Rectal smooth muscle tissue (tissue), 1 donor: ENCODE results near the gene LIFR.
"Not testable (repeated sequence)": the region's sequence is repeated elsewhere in the genome, so short reads cannot be mapped to it uniquely, and the experiment has no call there.

Source experiments
- H3K27ac ChIP-seq: one replicate; pipeline ENCODE4 v1.7.0; 2013; ENCODE audit warnings: low read depth, low read length, inconsistent platforms
- H3K27me3 ChIP-seq: one replicate; pipeline ENCODE4 v1.7.0; 2013; ENCODE audit warnings: low read length; ENCODE audit not compliant: control insufficient read depth, insufficient read depth
- H3K36me3 ChIP-seq: one replicate; pipeline ENCODE4 v1.7.0; 2013; ENCODE audit warnings: low read length; ENCODE audit not compliant: control insufficient read depth, insufficient read depth
- H3K4me1 ChIP-seq: one replicate; pipeline ENCODE4 v1.7.0; 2013; ENCODE audit warnings: low read length; ENCODE audit not compliant: control insufficient read depth, insufficient read depth
- H3K4me3 ChIP-seq: one replicate; pipeline ENCODE4 v1.7.0; 2013; ENCODE audit warnings: low read length
- H3K9ac ChIP-seq: one replicate; pipeline ENCODE4 v1.7.0; 2013; ENCODE audit warnings: low read length

The LIFR gene, protein sequence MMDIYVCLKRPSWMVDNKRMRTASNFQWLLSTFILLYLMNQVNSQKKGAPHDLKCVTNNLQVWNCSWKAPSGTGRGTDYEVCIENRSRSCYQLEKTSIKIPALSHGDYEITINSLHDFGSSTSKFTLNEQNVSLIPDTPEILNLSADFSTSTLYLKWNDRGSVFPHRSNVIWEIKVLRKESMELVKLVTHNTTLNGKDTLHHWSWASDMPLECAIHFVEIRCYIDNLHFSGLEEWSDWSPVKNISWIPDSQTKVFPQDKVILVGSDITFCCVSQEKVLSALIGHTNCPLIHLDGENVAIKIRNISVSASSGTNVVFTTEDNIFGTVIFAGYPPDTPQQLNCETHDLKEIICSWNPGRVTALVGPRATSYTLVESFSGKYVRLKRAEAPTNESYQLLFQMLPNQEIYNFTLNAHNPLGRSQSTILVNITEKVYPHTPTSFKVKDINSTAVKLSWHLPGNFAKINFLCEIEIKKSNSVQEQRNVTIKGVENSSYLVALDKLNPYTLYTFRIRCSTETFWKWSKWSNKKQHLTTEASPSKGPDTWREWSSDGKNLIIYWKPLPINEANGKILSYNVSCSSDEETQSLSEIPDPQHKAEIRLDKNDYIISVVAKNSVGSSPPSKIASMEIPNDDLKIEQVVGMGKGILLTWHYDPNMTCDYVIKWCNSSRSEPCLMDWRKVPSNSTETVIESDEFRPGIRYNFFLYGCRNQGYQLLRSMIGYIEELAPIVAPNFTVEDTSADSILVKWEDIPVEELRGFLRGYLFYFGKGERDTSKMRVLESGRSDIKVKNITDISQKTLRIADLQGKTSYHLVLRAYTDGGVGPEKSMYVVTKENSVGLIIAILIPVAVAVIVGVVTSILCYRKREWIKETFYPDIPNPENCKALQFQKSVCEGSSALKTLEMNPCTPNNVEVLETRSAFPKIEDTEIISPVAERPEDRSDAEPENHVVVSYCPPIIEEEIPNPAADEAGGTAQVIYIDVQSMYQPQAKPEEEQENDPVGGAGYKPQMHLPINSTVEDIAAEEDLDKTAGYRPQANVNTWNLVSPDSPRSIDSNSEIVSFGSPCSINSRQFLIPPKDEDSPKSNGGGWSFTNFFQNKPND

DNA sequence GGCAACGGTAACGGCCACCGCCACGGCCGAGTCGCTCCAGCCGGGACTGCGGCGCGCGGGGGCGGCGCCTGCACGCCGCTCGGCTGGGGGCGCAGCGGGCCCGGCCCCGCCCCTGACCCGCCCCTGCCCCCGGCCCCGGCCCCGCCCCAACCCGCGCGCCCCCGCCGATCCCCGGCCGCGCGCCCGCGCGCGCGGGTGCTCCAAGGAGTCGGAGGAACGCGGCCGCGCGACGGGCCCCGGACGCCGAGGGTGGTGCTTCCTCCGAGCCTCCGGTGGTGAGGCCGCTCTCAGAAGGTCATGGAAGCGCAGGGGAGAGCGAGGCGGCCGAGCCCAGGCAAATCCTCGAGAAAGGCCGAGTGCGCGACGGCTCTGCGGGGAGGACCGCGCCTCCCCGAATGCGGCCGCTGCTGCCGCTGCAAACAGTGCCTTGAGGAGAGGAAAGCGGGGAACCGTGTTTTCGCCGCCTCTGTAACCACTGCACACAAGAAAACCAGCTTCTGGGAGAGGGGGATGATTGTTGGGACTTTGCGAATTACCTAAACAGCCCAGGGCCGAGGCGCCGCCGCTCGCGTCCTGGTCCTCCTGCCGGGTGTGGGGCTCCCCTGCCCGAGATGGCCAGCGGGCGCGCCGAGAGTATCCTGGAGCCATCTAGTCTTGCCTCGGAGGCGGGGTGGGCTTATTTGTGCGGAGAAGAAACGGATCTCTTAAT, at the start of gene LIFR:
Gene LIFR (minus strand): TSS at position 48 of the 709 bp plus-strand sequence. CDS start 25,999 bp downstream, outside the sequence.
- H3K4me1 ChIP-seq, result no peaks in the 10 kb centered on the region

GRCh38 chr5:38605610-38606009, 49.2 kb upstream of the LIFR start:
- Histone ChIP-seq H3K4me1 (no peaks in the 10 kb centered on the region), H3K9ac (no peak overlapping the region), H3K27me3 (no peaks in the 10 kb centered on the region), H3K36me3 (no peaks in the 10 kb centered on the region), H3K27ac (no peak overlapping the region), H3K4me3 (no peak overlapping the region)

More for the DNA sequence above, at the start of gene LIFR:
- Histone ChIP-seq H3K9ac (peak within 1 kb of the TSS; percentile 70), H3K36me3 (no peaks in the 10 kb centered on the region), H3K4me3 (peak within 1 kb of the TSS; percentile 79), H3K27me3 (no peaks in the 10 kb centered on the region), H3K27ac (peak within 1 kb of the TSS; percentile 98)

GRCh38 chr5:38603691-38604090, 47.2 kb upstream of the LIFR start:
- no peaks in the 10 kb centered on the region for H3K36me3 ChIP-seq
- no peak overlapping the region for H3K4me3 ChIP-seq
- no peaks in the 10 kb centered on the region for H3K27me3 ChIP-seq
- H3K4me1 ChIP-seq, result no peaks in the 10 kb centered on the region
- H3K27ac ChIP-seq, result no peak overlapping the region
- H3K9ac ChIP-seq, result no peak overlapping the region

GRCh38 chr5:38602641-38603040, 46.2 kb upstream of the LIFR start:
- no peaks in the 10 kb centered on the region for H3K27me3 ChIP-seq
- H3K36me3 ChIP-seq, result no peaks in the 10 kb centered on the region
- no peak overlapping the region for H3K9ac ChIP-seq
- no peak overlapping the region for H3K4me3 ChIP-seq
- no peak overlapping the region for H3K27ac ChIP-seq
- H3K4me1 ChIP-seq, result no peaks in the 10 kb centered on the region

DNA sequence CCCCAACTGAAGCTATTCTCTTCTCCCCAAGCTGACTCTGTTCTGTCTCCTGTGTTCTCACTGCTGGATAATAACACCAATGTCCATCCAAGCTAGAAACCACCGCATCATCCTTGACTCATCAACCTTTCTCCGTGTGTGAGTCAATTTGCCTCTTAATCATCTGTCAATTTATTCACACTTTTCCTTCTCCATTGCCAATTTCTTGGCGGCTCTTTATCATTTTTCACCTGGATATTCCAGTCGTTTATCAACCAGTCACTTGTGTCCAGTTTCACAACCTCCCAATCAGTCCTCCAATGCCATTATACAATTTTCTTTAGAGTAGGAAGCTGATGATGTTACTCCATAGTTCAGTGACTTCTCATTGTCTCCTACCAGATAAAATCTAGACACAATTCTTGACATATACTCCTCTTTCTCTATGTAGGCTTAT, 45.4 kb upstream of the LIFR start:
- H3K4me1 ChIP-seq, result no peaks in the 10 kb centered on the region
- H3K27me3 ChIP-seq, result no peaks in the 10 kb centered on the region
- no peak overlapping the region for H3K27ac ChIP-seq
- no peak overlapping the region for H3K9ac ChIP-seq
- H3K4me3 ChIP-seq, result no peak overlapping the region
- H3K36me3 ChIP-seq, result no peaks in the 10 kb centered on the region

DNA sequence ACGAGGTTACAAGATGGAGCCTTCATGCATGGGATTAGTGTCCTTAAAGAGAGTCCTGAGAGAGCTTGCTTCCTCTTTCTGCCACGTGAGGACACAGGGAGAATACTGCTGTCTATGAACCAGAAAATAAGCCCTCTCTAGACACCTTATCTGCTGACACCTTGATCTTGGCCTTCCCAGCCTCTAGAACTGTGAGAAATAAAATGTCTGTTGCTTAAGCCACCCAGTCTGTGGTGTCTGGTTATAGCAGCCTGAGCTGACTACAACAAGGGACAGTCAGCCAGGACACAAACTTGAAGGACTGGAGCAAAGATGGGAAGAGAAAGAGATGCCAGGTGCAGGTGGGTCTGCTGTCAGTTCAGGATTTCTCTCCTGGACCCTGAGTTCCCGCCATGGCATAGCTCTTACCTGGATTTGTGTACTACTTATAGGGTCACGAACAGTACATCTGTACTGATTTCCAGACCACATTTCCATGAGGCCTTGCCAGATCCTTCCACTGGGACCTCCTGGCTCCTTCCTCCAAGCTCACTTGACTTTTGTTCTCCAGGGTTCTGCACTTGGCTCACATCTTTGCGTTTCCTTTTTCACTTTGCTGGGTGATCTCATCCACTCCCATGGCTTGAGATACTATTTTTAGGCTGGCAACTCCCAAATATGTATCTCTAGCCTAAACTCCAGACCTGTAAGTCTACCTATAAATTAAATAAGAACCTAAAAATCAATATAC, 44.9 kb upstream of the LIFR start:
- no peaks in the 10 kb centered on the region for H3K4me1 ChIP-seq
- H3K36me3 ChIP-seq, result no peaks in the 10 kb centered on the region
- no peaks in the 10 kb centered on the region for H3K27me3 ChIP-seq
- H3K9ac ChIP-seq, result no peak overlapping the region
- H3K27ac ChIP-seq, result no peak overlapping the region
- no peak overlapping the region for H3K4me3 ChIP-seq

GRCh38 chr5:38600329-38601045, 44.0 kb upstream of the LIFR start:
- Histone ChIP-seq H3K36me3 (no peaks in the 10 kb centered on the region), H3K4me1 (no peaks in the 10 kb centered on the region), H3K9ac (no peak overlapping the region), H3K27ac (no peak overlapping the region), H3K27me3 (no peaks in the 10 kb centered on the region), H3K4me3 (no peak overlapping the region)

DNA sequence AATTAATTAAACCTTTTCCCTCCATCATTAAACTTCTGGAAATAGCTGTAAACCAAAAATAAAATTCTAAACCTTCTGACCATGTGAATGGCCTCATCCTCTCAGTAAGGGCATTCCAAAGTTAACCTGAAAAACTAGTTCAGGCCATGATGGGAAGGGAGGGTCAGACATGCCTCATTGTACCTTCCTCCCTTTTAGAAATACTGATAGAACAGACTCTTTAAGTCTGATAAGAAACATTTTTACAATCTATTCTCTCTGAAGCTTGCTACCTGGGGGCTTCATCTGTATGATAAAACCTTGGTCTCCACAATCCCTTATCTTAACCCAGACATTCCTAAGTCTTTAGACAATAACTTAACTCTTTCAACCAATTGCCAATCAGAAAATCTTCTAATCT, 43.3 kb upstream of the LIFR start:
- H3K27ac ChIP-seq, H3K27me3 ChIP-seq: not testable (repeated sequence)

GRCh38 chr5:38598994-38599617, 42.7 kb upstream of the LIFR start:
- H3K9ac ChIP-seq, result no peak overlapping the region
- H3K36me3 ChIP-seq, result no peaks in the 10 kb centered on the region
- H3K4me3 ChIP-seq, result no peak overlapping the region
- H3K27ac ChIP-seq, result no peak overlapping the region
- H3K4me1 ChIP-seq, result no peaks in the 10 kb centered on the region
- no peaks in the 10 kb centered on the region for H3K27me3 ChIP-seq

More for the DNA sequence above, 43.3 kb upstream of the LIFR start:
- H3K4me1 ChIP-seq, H3K36me3 ChIP-seq, H3K4me3 ChIP-seq, H3K9ac ChIP-seq: not testable (repeated sequence)

DNA sequence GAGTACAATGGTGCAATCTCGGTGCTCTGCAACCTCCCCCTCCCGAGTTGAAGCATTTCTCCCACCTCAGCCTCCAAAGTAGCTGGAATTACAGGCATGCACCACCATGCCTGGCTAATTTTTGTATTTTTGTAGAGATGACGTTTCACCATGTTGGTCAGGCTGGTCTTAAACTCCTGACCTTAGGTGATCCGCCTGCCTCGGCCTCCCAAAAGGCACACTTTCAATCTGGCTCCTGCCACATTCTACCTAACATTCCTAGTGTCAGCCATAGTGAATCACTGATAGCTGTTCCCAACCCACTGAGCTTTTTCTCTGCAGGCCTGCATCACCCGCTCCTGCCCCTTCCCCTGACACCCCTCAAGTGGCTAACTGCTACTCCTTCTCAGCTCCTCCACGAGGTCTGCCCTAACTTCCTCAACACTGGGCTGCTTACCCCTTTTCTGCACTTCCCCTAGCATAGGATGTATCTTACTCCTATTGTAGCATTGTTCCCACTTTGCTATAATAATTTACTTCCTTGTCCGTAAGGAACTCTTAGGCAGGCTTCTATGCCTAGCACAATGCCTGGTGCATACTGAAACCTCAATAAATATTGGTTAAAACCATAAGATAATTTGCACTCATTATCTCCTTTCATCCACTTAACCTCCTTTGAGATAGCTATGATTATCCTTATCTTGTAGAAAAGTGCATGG, 42.0 kb upstream of the LIFR start:
- Histone ChIP-seq H3K36me3 (no peaks in the 10 kb centered on the region), H3K4me3 (no peak overlapping the region), H3K27me3 (no peaks in the 10 kb centered on the region), H3K9ac (no peak overlapping the region), H3K4me1 (no peaks in the 10 kb centered on the region), H3K27ac (no peak overlapping the region)
